Stimulated activated CD4-positive, alpha-beta T cell treated with anti-CD3 and anti-CD28 coated beads, Interleukin-1b, Interleukin-23, amount 100 ng/mL, for 1 hour (primary cell): ENCODE data around the gene TRNAU1AP.
"Not testable (repeated sequence)": the region's sequence is repeated elsewhere in the genome, so short reads cannot be mapped to it uniquely, and the experiment has no call there.

Experiments
- DNase-seq, 2 donors: peaks; one replicate each; pipeline ENCODE4 v3.0.0-alpha.2; 2020; ENCODE audit warnings: low read depth in 2 of 2

Gene TRNAU1AP

GRCh38 chr1:28552758-28553663, at the start of gene TRNAU1AP:
Gene TRNAU1AP, plus strand, starts transcription at chr1:28553085. Its CDS starts 26 bp downstream, at chr1:28553111.
- DNase-seq, result peak; percentile 91 to 93

GRCh38 chr1:28503117-28503516, 49.8 kb upstream of the TRNAU1AP start:
- no peak for DNase-seq

GRCh38 chr1:28505406-28506187, 47.3 kb upstream of the TRNAU1AP start, which contains the start of gene RCC1:
Gene RCC1, plus strand, starts transcription at chr1:28506043. Its CDS starts 23,824 bp downstream, at chr1:28529867.
- DNase-seq, result peak; percentile 79 to 93

- no peak for DNase-seq
Observed at GRCh38 chr1:28506907-28507246, 46.0 kb upstream of the TRNAU1AP start.

- DNase-seq, result no peak
Observed at GRCh38 chr1:28507247-28507645, 45.6 kb upstream of the TRNAU1AP start.

- DNase-seq, result no peak
Observed at GRCh38 chr1:28507646-28508434, 45.0 kb upstream of the TRNAU1AP start.

- DNase-seq, result no peak
Observed at GRCh38 chr1:28508435-28508754, 44.5 kb upstream of the TRNAU1AP start.

GRCh38 chr1:28509705-28510272, 43.1 kb upstream of the TRNAU1AP start:
- DNase-seq, result no peak

- DNase-seq, result no peak
Observed at GRCh38 chr1:28510273-28510969, 42.5 kb upstream of the TRNAU1AP start.

- no peak for DNase-seq
Observed at GRCh38 chr1:28510970-28511440, 41.9 kb upstream of the TRNAU1AP start.

- no peak for DNase-seq
Observed at GRCh38 chr1:28512058-28512611, 40.8 kb upstream of the TRNAU1AP start.

GRCh38 chr1:28514445-28514933, 38.4 kb upstream of the TRNAU1AP start:
- DNase-seq, result not testable (repeated sequence)

- DNase-seq, result no peak
Observed at GRCh38 chr1:28516518-28516956, 36.3 kb upstream of the TRNAU1AP start.

- no peak for DNase-seq
Observed at GRCh38 chr1:28517649-28517999, 35.3 kb upstream of the TRNAU1AP start.

GRCh38 chr1:28518000-28518744, 34.7 kb upstream of the TRNAU1AP start:
- DNase-seq, result peak; percentile 71 to 90

- no peak for DNase-seq
Observed at GRCh38 chr1:28518745-28519341, 34.0 kb upstream of the TRNAU1AP start.

- DNase-seq, result no peak
Observed at GRCh38 chr1:28519946-28520725, 32.7 kb upstream of the TRNAU1AP start.

- DNase-seq, result not testable (repeated sequence)
Observed at GRCh38 chr1:28520796-28521195, 32.1 kb upstream of the TRNAU1AP start.
